Measurements from ENCODE around the gene TUBD1. TPM values are rescaled to one million over a fixed set of nuclear protein-coding genes. Genes with fewer than 3 reads are reported as not detected.

TUBD1 gene
- total RNA-seq, 1 experiment from 2014 or later, result 12.5 TPM

DNA sequence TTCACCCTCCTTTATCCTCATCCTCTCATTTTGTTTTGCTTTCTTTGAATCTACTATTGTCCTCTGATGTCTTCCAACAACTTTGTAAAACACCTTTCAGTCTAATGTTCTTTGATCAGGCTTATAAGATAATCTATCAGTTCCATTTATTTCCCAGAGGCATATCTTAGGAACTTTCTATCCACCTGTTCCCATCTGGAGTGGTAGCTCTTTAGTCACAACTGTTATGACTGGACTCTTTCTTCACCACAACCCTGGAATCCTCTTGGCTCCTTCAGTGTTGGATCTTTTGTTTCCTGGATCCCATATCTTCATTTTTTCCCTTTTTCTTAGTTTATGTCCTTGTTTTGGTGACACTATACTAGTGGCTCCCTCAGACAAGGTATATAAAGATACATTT, 23.7 kb upstream of the TUBD1 start:
- TF ChIP-seq, protein P1, sequence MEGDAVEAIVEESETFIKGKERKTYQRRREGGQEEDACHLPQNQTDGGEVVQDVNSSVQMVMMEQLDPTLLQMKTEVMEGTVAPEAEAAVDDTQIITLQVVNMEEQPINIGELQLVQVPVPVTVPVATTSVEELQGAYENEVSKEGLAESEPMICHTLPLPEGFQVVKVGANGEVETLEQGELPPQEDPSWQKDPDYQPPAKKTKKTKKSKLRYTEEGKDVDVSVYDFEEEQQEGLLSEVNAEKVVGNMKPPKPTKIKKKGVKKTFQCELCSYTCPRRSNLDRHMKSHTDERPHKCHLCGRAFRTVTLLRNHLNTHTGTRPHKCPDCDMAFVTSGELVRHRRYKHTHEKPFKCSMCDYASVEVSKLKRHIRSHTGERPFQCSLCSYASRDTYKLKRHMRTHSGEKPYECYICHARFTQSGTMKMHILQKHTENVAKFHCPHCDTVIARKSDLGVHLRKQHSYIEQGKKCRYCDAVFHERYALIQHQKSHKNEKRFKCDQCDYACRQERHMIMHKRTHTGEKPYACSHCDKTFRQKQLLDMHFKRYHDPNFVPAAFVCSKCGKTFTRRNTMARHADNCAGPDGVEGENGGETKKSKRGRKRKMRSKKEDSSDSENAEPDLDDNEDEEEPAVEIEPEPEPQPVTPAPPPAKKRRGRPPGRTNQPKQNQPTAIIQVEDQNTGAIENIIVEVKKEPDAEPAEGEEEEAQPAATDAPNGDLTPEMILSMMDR (IDR thresholded peaks at IDR 0.05), result no peak
- TF ChIP-seq, protein P2, sequence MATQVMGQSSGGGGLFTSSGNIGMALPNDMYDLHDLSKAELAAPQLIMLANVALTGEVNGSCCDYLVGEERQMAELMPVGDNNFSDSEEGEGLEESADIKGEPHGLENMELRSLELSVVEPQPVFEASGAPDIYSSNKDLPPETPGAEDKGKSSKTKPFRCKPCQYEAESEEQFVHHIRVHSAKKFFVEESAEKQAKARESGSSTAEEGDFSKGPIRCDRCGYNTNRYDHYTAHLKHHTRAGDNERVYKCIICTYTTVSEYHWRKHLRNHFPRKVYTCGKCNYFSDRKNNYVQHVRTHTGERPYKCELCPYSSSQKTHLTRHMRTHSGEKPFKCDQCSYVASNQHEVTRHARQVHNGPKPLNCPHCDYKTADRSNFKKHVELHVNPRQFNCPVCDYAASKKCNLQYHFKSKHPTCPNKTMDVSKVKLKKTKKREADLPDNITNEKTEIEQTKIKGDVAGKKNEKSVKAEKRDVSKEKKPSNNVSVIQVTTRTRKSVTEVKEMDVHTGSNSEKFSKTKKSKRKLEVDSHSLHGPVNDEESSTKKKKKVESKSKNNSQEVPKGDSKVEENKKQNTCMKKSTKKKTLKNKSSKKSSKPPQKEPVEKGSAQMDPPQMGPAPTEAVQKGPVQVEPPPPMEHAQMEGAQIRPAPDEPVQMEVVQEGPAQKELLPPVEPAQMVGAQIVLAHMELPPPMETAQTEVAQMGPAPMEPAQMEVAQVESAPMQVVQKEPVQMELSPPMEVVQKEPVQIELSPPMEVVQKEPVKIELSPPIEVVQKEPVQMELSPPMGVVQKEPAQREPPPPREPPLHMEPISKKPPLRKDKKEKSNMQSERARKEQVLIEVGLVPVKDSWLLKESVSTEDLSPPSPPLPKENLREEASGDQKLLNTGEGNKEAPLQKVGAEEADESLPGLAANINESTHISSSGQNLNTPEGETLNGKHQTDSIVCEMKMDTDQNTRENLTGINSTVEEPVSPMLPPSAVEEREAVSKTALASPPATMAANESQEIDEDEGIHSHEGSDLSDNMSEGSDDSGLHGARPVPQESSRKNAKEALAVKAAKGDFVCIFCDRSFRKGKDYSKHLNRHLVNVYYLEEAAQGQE (IDR thresholded peaks at IDR 0.05; ENCODE audit: insufficient read depth in 1 of 2, low read depth in 2 of 2, low read length in 1 of 2), result no peak
- no peak for TF ChIP-seq TCF7L2 (IDR thresholded peaks at IDR 0.05; ENCODE audit: low read depth, low read length)
- in situ Hi-C loops (cut with HindIII; ENCODE audit: low pct_unique_long_range_greater_than_20kb, low sequenced_read_pairs) (no loop called here), intact Hi-C loops (cut with micrococcal nuclease; ENCODE audit: unreplicated experiment) (no loop called here)
- no peaks in the 10 kb centered on the region for H3K9me3 ChIP-seq (ENCODE audit: control insufficient read depth, insufficient read depth, low read depth, low read length)
- BruUV-seq (replicated peaks), result no TSS peak
- no peak overlapping the region for H3K27ac ChIP-seq (ENCODE audit: low read length)
- H3K27me3 ChIP-seq (ENCODE audit: control insufficient read depth, insufficient read depth, low read length), result no peaks in the 10 kb centered on the region
- H3K4me3 ChIP-seq (ENCODE audit: low read depth in 2 of 2, low read length in 2 of 2), result no peak overlapping the region
- ChIA-PET CTCF (no interaction called here), POLR2A (no interaction called here)
- 0 out of 2 replicates have a peak, but pooled peaks cover 3% of the 10 kb centered on the region for H3K4me1 ChIP-seq (ENCODE audit: control insufficient read depth, insufficient read depth, low read length)
- ATAC-seq, result no peak
- peaks cover 23% of the 10 kb centered on the region for H3K36me3 ChIP-seq (ENCODE audit: control insufficient read depth, insufficient read depth, low read length)
- DNase-seq (ENCODE audit: low read depth, low spot score), result no peak

DNA sequence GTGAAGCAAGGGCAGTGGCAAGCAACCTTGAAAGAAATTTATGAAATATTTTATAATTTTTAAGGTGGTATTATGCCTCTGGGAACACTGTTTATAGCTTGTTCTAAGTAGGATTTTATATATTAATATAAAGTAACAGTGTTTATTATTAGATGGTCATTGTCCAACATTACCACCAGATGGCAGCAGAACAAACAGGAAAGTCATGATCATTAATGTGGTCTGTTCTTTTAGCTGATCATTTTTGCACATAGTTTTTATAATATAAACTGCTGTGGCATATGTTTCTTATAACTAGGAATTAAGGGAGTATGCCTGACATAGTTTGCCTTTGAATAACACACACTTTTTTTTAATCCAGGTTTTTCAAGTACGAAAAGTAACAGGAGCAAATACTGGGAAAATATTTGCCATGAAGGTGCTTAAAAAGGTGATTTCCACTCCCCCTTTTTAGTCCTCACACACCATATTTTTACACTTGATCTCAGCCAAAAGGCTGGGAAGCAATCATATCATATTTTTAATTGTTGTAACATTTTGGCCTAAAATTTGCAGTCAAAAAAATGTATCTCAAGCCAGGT, 21.6 kb upstream of the TUBD1 start:
- no peaks in the 10 kb centered on the region for H3K9me3 ChIP-seq (ENCODE audit: control insufficient read depth, insufficient read depth, low read depth, low read length)
- TF ChIP-seq SIN3A (IDR thresholded peaks at IDR 0.05; ENCODE audit: borderline replicate concordance, insufficient read depth, low read depth, low read length) (no peak), TCF7L2 (IDR thresholded peaks at IDR 0.05; ENCODE audit: low read depth, low read length) (no peak), POLR2AphosphoS5 (IDR thresholded peaks at IDR 0.05; ENCODE audit: low read depth, low read length) (no peak)
- TF ChIP-seq, protein P1 (IDR thresholded peaks at IDR 0.05), result no peak; the same call in 1 of the 2 replicates
- TF ChIP-seq, protein P2 (IDR thresholded peaks at IDR 0.05; ENCODE audit: insufficient read depth in 1 of 2, low read depth in 2 of 2, low read length in 1 of 2), result no peak
- H3K4me3 ChIP-seq (ENCODE audit: low read depth in 2 of 2, low read length in 2 of 2), result no peak overlapping the region
- no peak overlapping the region for H3K27ac ChIP-seq (ENCODE audit: low read length)
- DNase-seq (ENCODE audit: low read depth, low spot score) (no peak), ATAC-seq (no peak)
- H3K4me1 ChIP-seq (ENCODE audit: control insufficient read depth, insufficient read depth, low read length), result 0 out of 2 replicates have a peak, but pooled peaks cover 3% of the 10 kb centered on the region
- intact Hi-C loops (cut with micrococcal nuclease; ENCODE audit: unreplicated experiment) (no loop called here), in situ Hi-C loops (cut with HindIII; ENCODE audit: low pct_unique_long_range_greater_than_20kb, low sequenced_read_pairs) (no loop called here)
- H3K36me3 ChIP-seq (ENCODE audit: control insufficient read depth, insufficient read depth, low read length), result peaks cover 23% of the 10 kb centered on the region
- no TSS peak for BruUV-seq (replicated peaks)
- ChIA-PET POLR2A (no interaction called here), CTCF (interaction anchor here (0.6 to 1.0 kb wide), 2 partner anchors 11 to 12 kb away, joined by 5 to 10 read pairs; no protein-coding TSS in a partner anchor)
- H3K27me3 ChIP-seq (ENCODE audit: control insufficient read depth, insufficient read depth, low read length), result no peaks in the 10 kb centered on the region

Data from Panc1 (cell line).